IMR-90 (cell line): Measurements from ENCODE around the gene PFKP. TPM values are rescaled to one million over a fixed set of nuclear protein-coding genes. Genes with fewer than 3 reads are reported as not detected.
A peak's percentile ranks its signal among the peaks of the same experiment; 100 is the strongest.

Experiments used
- ATAC-seq: fragments of 200-7000 bp; cut with Tn5 transposase; 2 replicates; pipeline ENCODE4 v1.9.1; 2020; ENCODE audit warnings: low read depth, mild to moderate bottlenecking, moderate library complexity
- BruUV-seq: library from RNA; stranded (reverse); fragments of 400-500 nt; replicated peaks from 2 replicates; lab custom pipeline; 2021; lab: Mats Ljungman, UMichigan
- CTCF ChIA-PET: fragments of 300-600 bp; formaldehyde crosslinking; extraction: SDS; loops from one replicate; lab custom pipeline; 2021; ENCODE audit warnings: antibody characterized with exemption; lab: Yijun Ruan, JAX
- POLR2A ChIA-PET: fragments of 300-600 bp; sonication (Branson Sonifier 250); formaldehyde crosslinking; loops from one replicate; lab custom pipeline; 2022; ENCODE audit warnings: antibody characterized with exemption; ENCODE audit not compliant: unreplicated experiment; lab: Charles Lee
- DNase-seq: peaks from one replicate; pipeline ENCODE4 v3.0.0; 2013
- H2AFZ ChIP-seq: replicated peaks from 2 replicates; pipeline ENCODE3; 2013; ENCODE audit warnings: low read length, mild to moderate bottlenecking; ENCODE audit not compliant: poor library complexity
- H2AK5ac ChIP-seq: 2 replicates; pipeline ENCODE4 v1.6.1; 2013; ENCODE audit warnings: low read depth, low read length, inconsistent platforms
- H2AK9ac ChIP-seq: replicated peaks from 2 replicates; pipeline ENCODE3; 2013; ENCODE audit warnings: mild to moderate bottlenecking, low read depth, low read length, moderate library complexity; ENCODE audit not compliant: poor library complexity
- H2BK120ac ChIP-seq: 2 replicates; pipeline ENCODE4 v1.6.1; 2013; ENCODE audit warnings: low read depth, low read length, inconsistent platforms
- H2BK15ac ChIP-seq: 3 replicates; pipeline ENCODE4 v1.6.1; 2013; ENCODE audit warnings: low read depth, low read length, inconsistent platforms
- H2BK20ac ChIP-seq: 2 replicates; pipeline ENCODE4 v1.6.1; 2013; ENCODE audit warnings: low read depth, mild to moderate bottlenecking, inconsistent platforms, low read length, moderate library complexity
- H2BK5ac ChIP-seq: 2 replicates; pipeline ENCODE4 v1.6.1; 2013; ENCODE audit warnings: mild to moderate bottlenecking, low read depth, low read length, inconsistent platforms; ENCODE audit not compliant: poor library complexity, severe bottlenecking
- H3K14ac ChIP-seq: replicated peaks from 2 replicates; pipeline ENCODE4 v1.6.1; 2013; ENCODE audit warnings: low read depth, low read length, inconsistent platforms
- H3K18ac ChIP-seq: 2 replicates; pipeline ENCODE4 v1.6.1; 2013; ENCODE audit warnings: low read depth, low read length, control low read depth
- H3K23ac ChIP-seq: 2 replicates; pipeline ENCODE4 v1.6.1; 2013; ENCODE audit warnings: low read depth, low read length, inconsistent platforms
- H3K27ac ChIP-seq: 2 replicates; pipeline ENCODE4 v1.5.1; 2013; ENCODE audit warnings: mild to moderate bottlenecking, control low read depth, low read length; ENCODE audit not compliant: insufficient read depth
- H3K27me3 ChIP-seq: 2 replicates; pipeline ENCODE4 v1.6.1; 2013; ENCODE audit warnings: low read length; ENCODE audit not compliant: control insufficient read depth, insufficient read depth
- H3K36me3 ChIP-seq: 2 replicates; pipeline ENCODE4 v1.6.1; 2013; ENCODE audit warnings: low read length, mixed read lengths; ENCODE audit not compliant: control insufficient read depth, insufficient read depth
- H3K4ac ChIP-seq: 2 replicates; pipeline ENCODE4 v1.6.1; 2013; ENCODE audit warnings: low read depth, low read length, inconsistent platforms
- H3K4me1 ChIP-seq: 2 replicates; pipeline ENCODE4 v1.6.1; 2013; ENCODE audit warnings: low read length, mixed read lengths; ENCODE audit not compliant: control insufficient read depth, insufficient read depth
- H3K4me2 ChIP-seq: 2 replicates; pipeline ENCODE4 v1.6.1; 2013; ENCODE audit warnings: low read depth, mild to moderate bottlenecking, control low read depth, low read length, moderate library complexity
- H3K4me3 ChIP-seq: 2 replicates; pipeline ENCODE4 v1.5.1; 2013; ENCODE audit warnings: low read depth, mild to moderate bottlenecking, control low read depth, low read length, moderate library complexity; ENCODE audit not compliant: insufficient read depth
- H3K56ac ChIP-seq: 2 replicates; pipeline ENCODE4 v1.6.1; 2013; ENCODE audit warnings: low read length, inconsistent platforms; ENCODE audit not compliant: insufficient read depth; ENCODE audit errors: extremely low read depth
- H3K79me1 ChIP-seq, 2 experiments: 2 replicates each; pipeline ENCODE4 v1.6.1; 2013; ENCODE audit warnings: low read length in 2 of 2, inconsistent platforms in 1 of 2, low read depth in 1 of 2
- H3K9ac ChIP-seq: 2 replicates; pipeline ENCODE4 v1.6.1; 2013; ENCODE audit warnings: low read depth, low read length, control low read depth
- H3K9me1 ChIP-seq: 2 replicates; pipeline ENCODE4 v1.6.1; 2013; ENCODE audit warnings: low read length, inconsistent platforms; ENCODE audit not compliant: insufficient read depth
- H3K9me3 ChIP-seq: 2 replicates; pipeline ENCODE4 v1.6.1; 2013; ENCODE audit warnings: low read length; ENCODE audit not compliant: control insufficient read depth, insufficient read depth
- H4K20me1 ChIP-seq: 2 replicates; pipeline ENCODE4 v1.6.1; 2013; ENCODE audit warnings: low read length, inconsistent platforms; ENCODE audit not compliant: insufficient read depth
- H4K5ac ChIP-seq: 2 replicates; pipeline ENCODE4 v1.6.1; 2013; ENCODE audit warnings: mild to moderate bottlenecking, low read depth, low read length, control low read depth
- H4K8ac ChIP-seq, 2 experiments: 2 replicates each; pipeline ENCODE4 v1.6.1; 2013; ENCODE audit warnings: low read depth in 2 of 2, low read length in 2 of 2, control low read depth in 1 of 2, inconsistent platforms in 1 of 2
- H4K91ac ChIP-seq: 2 replicates; pipeline ENCODE4 v1.6.1; 2013; ENCODE audit warnings: low read depth, low read length, inconsistent platforms; ENCODE audit not compliant: insufficient read depth
- SMC3 ChIP-seq: fragments of 150-350 bp; IDR thresholded peaks from 2 replicates; pipeline ENCODE4 v1.6.1; 2016; ENCODE audit warnings: low read depth, mild to moderate bottlenecking, antibody characterized with exemption, low read length, moderate library complexity
- WGBS, 2 experiments: methylation state at CpG; one replicate each; pipeline versions ENCODE4 v1.1.5 to v1.1.7; 2013; ENCODE audit warnings: missing lambda C conversion rate in 2 of 2; ENCODE audit not compliant: insufficient read length in 1 of 2; ENCODE audit errors: extremely low coverage in 2 of 2; 5-methylcytosine and 5-hydroxymethylcytosine counted together
- dilution Hi-C: fragments of 300-500 bp; cut with HindIII; formaldehyde crosslinking; loops from one replicate; pipeline ENCODE4 v1.14.3; 2018; ENCODE audit warnings: low sequenced_read_pairs; ENCODE audit not compliant: unreplicated experiment
- in situ Hi-C: fragments of 300-500 bp; cut with MboI; formaldehyde crosslinking; loops from 3 replicates; pipeline ENCODE4 v1.14.3; 2019; ENCODE audit warnings: low sequenced_read_pairs, inconsistent platforms, mixed read lengths
- intact Hi-C: fragments of 100-400 bp; cut with micrococcal nuclease; formaldehyde crosslinking; loops from 2 replicates; pipeline ENCODE4 v1.10.0; 2022
- polyA plus RNA-seq, 3 experiments: library from polyadenylated mRNA; depleted of rRNA; stranded (reverse); fragments of >200 nt; gene quantifications; 2 replicates each; pipeline ENCODE4 v1.2.3, GENCODE V29; 2012; ENCODE audit warnings: low replicate concordance in 1 of 3
- total RNA-seq: library from RNA; depleted of rRNA; stranded (reverse); fragments of >200 nt; gene quantifications from 2 replicates; pipeline ENCODE4 v1.2.3, GENCODE V29; 2012
- TF ChIP-seq, protein P1 (sequence below): conservative IDR thresholded peaks from 2 replicates; pipeline ENCODE4 v1.5.1; 2012; ENCODE audit warnings: mild to moderate bottlenecking, low read depth, low read length, improper control_type of control experiment

PFKP gene
- total and polyA plus RNA-seq, 2 of the 4 experiments (the other 2 are of a cell fraction): 223 to 294 TPM

GRCh38 chr10:3068968-3069737, 1.8 kb downstream of the PFKP start:
- Histone ChIP-seq H2AFZ (peak overlapping the region; percentile 79), H3K4me3 (peak overlapping the region; percentile 100), H3K23ac (peak overlapping the region; percentile 92), H2BK15ac (peak overlapping the region; percentile 20; the same call in 1 of the 3 replicates), H2BK20ac (0 out of 2 replicates have a peak overlapping the region, but pooled peaks have one; percentile 21), H2BK5ac (peak overlapping the region; percentile 78), H3K27ac (peak overlapping the region; percentile 94), H4K5ac (peak overlapping the region; percentile 79), H3K56ac (peak overlapping the region; percentile 74; the same call in 1 of the 2 replicates), H3K4me1 (peaks cover 24% of the 10 kb centered on the region), H3K4me2 (peak overlapping the region; percentile 86), H4K20me1 (peaks cover 45% of the 10 kb centered on the region), H2AK5ac (peak overlapping the region; percentile 92), H3K36me3 (peaks cover 36% of the 10 kb centered on the region), H3K18ac (peak overlapping the region; percentile 55), H3K9ac (peak overlapping the region; percentile 97), H4K8ac (peak overlapping the region; percentile 70 to 74), H3K9me3 (no peaks in the 10 kb centered on the region), H3K27me3 (no peaks in the 10 kb centered on the region), H2BK120ac (peak overlapping the region; percentile 25), H3K9me1 (peaks cover 31% of the 10 kb centered on the region), H2AK9ac (peak overlapping the region; percentile 97), H4K91ac (peak overlapping the region; percentile 79; the same call in 1 of the 2 replicates), H3K4ac (peak overlapping the region; percentile 87), H3K79me1 (peaks cover 6 to 48% of the 10 kb centered on the region in 2 experiments; a peak in 3 of 4 replicates), H3K14ac (peak overlapping the region; percentile 95)
- 16% methylated on average over 26 of the region's 57 CpGs; no CpG with 5 or more reads in 1 of the 2 experiments for WGBS, 2 experiments
- TF ChIP-seq, protein P1, sequence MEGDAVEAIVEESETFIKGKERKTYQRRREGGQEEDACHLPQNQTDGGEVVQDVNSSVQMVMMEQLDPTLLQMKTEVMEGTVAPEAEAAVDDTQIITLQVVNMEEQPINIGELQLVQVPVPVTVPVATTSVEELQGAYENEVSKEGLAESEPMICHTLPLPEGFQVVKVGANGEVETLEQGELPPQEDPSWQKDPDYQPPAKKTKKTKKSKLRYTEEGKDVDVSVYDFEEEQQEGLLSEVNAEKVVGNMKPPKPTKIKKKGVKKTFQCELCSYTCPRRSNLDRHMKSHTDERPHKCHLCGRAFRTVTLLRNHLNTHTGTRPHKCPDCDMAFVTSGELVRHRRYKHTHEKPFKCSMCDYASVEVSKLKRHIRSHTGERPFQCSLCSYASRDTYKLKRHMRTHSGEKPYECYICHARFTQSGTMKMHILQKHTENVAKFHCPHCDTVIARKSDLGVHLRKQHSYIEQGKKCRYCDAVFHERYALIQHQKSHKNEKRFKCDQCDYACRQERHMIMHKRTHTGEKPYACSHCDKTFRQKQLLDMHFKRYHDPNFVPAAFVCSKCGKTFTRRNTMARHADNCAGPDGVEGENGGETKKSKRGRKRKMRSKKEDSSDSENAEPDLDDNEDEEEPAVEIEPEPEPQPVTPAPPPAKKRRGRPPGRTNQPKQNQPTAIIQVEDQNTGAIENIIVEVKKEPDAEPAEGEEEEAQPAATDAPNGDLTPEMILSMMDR: 0 out of 2 replicates have a peak, but pooled peaks have one; percentile 6
- no peak for TF ChIP-seq SMC3
- in situ Hi-C loops (no loop called here), dilution Hi-C loops (no loop called here), intact Hi-C loops (loop anchor here (2.0 kb wide), 1 partner anchor 26 kb away; no protein-coding TSS in a partner anchor)
- ChIA-PET CTCF (interaction anchor here (1.0 kb wide), 1 partner anchor 23 kb away, joined by 4 read pairs; no protein-coding TSS in a partner anchor), POLR2A (no interaction called here)
- DNase-seq (peak; percentile 27), ATAC-seq (peak; percentile 28)
- BruUV-seq: no TSS peak
